ENCODE data around the gene RAD51AP1.

DNA sequence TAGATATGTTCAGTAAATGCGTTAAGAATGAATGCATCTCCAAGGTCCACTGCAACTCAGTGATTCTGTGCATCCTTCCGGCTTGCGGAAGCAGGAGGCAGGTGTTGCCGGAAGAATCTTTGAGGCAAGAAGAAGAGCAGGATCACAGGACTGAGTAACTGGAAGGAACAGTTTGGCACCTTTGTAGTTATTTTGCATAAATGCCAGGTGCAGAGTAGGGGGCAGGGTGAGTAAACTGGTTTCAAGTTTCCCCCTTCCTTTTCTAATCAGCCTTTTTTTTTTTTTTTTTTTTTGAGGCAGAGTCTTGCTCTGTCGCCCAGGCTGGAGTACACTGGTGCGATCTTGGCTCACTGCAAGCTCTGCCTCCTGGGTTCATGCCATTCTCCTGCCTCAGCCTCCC lies 45.6 kb downstream of the RAD51AP1 start:
- TF ChIP-seq, protein P1, sequence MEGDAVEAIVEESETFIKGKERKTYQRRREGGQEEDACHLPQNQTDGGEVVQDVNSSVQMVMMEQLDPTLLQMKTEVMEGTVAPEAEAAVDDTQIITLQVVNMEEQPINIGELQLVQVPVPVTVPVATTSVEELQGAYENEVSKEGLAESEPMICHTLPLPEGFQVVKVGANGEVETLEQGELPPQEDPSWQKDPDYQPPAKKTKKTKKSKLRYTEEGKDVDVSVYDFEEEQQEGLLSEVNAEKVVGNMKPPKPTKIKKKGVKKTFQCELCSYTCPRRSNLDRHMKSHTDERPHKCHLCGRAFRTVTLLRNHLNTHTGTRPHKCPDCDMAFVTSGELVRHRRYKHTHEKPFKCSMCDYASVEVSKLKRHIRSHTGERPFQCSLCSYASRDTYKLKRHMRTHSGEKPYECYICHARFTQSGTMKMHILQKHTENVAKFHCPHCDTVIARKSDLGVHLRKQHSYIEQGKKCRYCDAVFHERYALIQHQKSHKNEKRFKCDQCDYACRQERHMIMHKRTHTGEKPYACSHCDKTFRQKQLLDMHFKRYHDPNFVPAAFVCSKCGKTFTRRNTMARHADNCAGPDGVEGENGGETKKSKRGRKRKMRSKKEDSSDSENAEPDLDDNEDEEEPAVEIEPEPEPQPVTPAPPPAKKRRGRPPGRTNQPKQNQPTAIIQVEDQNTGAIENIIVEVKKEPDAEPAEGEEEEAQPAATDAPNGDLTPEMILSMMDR (IDR thresholded peaks at IDR 0.05) = no peak
- TF ChIP-seq POLR2AphosphoS5 (IDR thresholded peaks at IDR 0.05) = no peak

Data from prostate gland (tissue), 2 donors.